ENCODE results near the gene PLCG1. TPM values are rescaled to one million over a fixed set of nuclear protein-coding genes. Genes with fewer than 3 reads are reported as not detected.
A peak's percentile ranks its signal among the peaks of the same experiment; 100 is the strongest.

Gene PLCG1
- total and polyA plus RNA-seq, 5 donors from 2014 or later: 30.4 to 540 (median 33.2) TPM

DNA sequence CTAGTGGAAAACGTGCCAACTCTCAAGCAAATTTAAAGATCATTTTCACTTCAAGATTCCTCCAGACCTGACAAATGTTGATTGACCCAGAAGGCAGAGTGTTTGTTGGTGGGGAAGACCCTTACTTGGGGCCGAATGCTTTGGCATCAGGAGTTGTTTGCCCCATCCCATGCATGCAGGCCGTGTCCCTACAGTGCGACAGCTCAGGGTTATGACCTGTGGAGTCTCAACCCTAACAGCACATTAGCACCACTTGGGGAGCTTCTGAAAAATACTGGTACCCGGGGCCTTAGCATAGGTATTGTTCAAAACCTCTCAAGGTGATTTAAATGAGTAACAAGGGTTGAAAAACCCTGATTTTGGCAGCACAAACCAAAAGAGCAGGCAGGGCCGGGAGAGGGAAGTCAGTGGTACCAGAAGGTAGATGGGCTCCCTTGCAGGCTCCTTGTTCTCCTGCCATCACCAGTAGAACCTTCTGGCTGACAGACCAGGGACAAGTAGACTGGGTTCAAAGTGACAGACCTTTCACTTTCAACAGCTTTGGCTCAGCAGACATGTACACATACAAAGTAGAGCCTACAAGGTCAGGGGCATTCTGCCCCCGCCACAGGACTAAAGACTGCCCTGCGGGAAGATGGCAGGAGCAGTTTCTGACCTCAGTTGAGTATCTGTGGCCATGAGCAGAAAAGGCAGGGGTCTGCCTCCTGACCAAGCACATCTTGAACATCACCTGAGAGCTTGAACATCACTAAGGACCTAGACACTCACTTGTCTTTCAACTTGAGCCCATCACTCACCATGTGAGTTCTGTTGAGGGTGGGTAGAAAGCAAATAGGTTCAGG, 39.6 kb downstream of the PLCG1 start:
- H3K4me1 Mint-ChIP-seq: peaks cover 5 to 22% (median 13%) of the 10 kb centered on the region in 4 donors
- H3K4me3 Mint-ChIP-seq: no peak overlapping the region
- ATAC-seq (ENCODE audit: low read depth in 2 of 2) (no peak), DNase-seq (no peak)
- no peaks in the 10 kb centered on the region for H3K27me3 Mint-ChIP-seq
- Histone ChIP-seq H3K4me3 (ENCODE audit: low read depth, low read length) (no peak overlapping the region), H3K9me3 (ENCODE audit: control insufficient read depth in 2 of 2, low read length in 2 of 2) (no peaks in the 10 kb centered on the region), H3K27ac (ENCODE audit: insufficient read depth, low read length, poor library complexity, severe bottlenecking) (no peak overlapping the region), H3K4me1 (ENCODE audit: control insufficient read depth, insufficient read depth, low read length, poor library complexity, severe bottlenecking) (no peaks in the 10 kb centered on the region), H3K36me3 (ENCODE audit: control insufficient read depth, insufficient read depth, low read length) (peaks cover 52% of the 10 kb centered on the region), H3K27me3 (ENCODE audit: control insufficient read depth, insufficient read depth, low read length) (no peaks in the 10 kb centered on the region)
- no peaks in the 10 kb centered on the region for H3K9me3 Mint-ChIP-seq
- H3K27ac Mint-ChIP-seq: peak overlapping the region; percentile 67 to 81 (median 70)
- peaks cover 27% of the 10 kb centered on the region for H3K36me3 Mint-ChIP-seq

DNA sequence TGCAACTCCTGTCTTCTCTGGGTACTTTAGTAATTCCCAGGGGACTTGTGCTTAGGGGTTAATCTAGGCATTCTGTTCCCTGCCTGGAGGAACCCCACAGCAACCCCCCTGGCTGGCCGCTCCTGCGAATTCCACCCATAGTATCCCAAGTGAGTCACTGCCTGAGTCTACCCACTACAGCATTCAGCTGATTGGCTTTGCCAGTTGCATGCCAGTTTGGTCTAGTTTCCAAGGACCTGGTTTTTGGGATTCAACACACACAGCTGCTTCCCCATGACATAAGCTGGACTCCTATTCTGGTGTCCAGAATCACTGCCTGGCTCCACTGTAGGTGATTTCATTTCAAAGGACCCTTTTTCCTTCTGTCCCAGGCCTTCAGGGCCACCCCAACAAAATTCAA, 40.3 kb downstream of the PLCG1 start:
- Histone ChIP-seq H3K27me3 (ENCODE audit: control insufficient read depth, insufficient read depth, low read length) (no peaks in the 10 kb centered on the region), H3K4me1 (ENCODE audit: control insufficient read depth, insufficient read depth, low read length, poor library complexity, severe bottlenecking) (no peaks in the 10 kb centered on the region), H3K36me3 (ENCODE audit: control insufficient read depth, insufficient read depth, low read length) (peaks cover 44% of the 10 kb centered on the region), H3K9me3 (ENCODE audit: control insufficient read depth in 2 of 2, low read length in 2 of 2) (no peaks in the 10 kb centered on the region), H3K27ac (ENCODE audit: insufficient read depth, low read length, poor library complexity, severe bottlenecking) (no peak overlapping the region), H3K4me3 (ENCODE audit: low read depth, low read length) (no peak overlapping the region)
- no peak for DNase-seq
- Mint-ChIP-seq H3K4me3 (no peak overlapping the region), H3K27ac (peak overlapping the region; percentile 44 to 83 (median 67)), H3K27me3 (no peaks in the 10 kb centered on the region), H3K4me1 (peaks cover 9 to 28% (median 19%) of the 10 kb centered on the region in 4 donors), H3K36me3 (peaks cover 28% of the 10 kb centered on the region), H3K9me3 (no peaks in the 10 kb centered on the region)
- no peak for ATAC-seq (ENCODE audit: low read depth in 2 of 2)

GRCh38 chr20:41178495-41178894, 41.2 kb downstream of the PLCG1 start:
- H3K4me1 ChIP-seq (ENCODE audit: control insufficient read depth, insufficient read depth, low read length, poor library complexity, severe bottlenecking): no peaks in the 10 kb centered on the region
- Mint-ChIP-seq H3K4me3 (no peak overlapping the region), H3K36me3 (peaks cover 19% of the 10 kb centered on the region), H3K27ac (peak overlapping the region; percentile 47 to 72 (median 67)), H3K27me3 (no peaks in the 10 kb centered on the region), H3K4me1 (peaks cover 9 to 23% (median 18%) of the 10 kb centered on the region in 4 donors), H3K9me3 (no peaks in the 10 kb centered on the region)
- no peak overlapping the region for H3K27ac ChIP-seq (ENCODE audit: insufficient read depth, low read length, poor library complexity, severe bottlenecking)
- no peak for DNase-seq
- H3K9me3 ChIP-seq (ENCODE audit: control insufficient read depth in 2 of 2, low read length in 2 of 2): no peaks in the 10 kb centered on the region
- H3K4me3 ChIP-seq (ENCODE audit: low read depth, low read length): no peak overlapping the region
- H3K36me3 ChIP-seq (ENCODE audit: control insufficient read depth, insufficient read depth, low read length): peaks cover 36% of the 10 kb centered on the region
- ATAC-seq (ENCODE audit: low read depth in 2 of 2): no peak
- H3K27me3 ChIP-seq (ENCODE audit: control insufficient read depth, insufficient read depth, low read length): no peaks in the 10 kb centered on the region

DNA sequence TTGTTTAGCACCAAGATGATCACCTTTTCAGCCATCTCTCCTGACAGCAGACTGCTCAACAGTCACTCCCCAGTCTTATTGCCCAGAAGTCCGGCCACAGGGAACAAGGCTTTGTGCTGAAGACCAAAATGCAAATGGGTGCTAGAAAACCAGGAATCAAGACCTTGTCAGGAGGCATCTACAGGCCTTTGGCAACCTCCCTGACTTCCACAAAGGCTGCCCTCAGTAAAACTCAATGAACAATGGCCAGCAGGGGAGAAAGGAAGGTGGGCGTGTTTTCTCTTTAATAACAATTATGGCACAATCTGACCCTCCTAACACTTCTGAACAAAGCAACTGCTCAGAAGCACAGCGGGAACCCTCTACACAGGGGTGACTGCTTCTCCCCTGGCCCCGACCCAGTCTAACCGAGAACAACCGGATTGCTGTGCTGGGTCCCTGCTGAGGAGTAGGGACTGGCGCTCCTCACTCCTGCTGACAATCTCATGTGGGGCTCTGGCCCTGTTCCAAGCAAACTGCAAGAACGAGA, 41.6 kb downstream of the PLCG1 start:
- no peaks in the 10 kb centered on the region for H3K9me3 ChIP-seq (ENCODE audit: control insufficient read depth in 2 of 2, low read length in 2 of 2)
- H3K27ac ChIP-seq (ENCODE audit: insufficient read depth, low read length, poor library complexity, severe bottlenecking): no peak overlapping the region
- Mint-ChIP-seq H3K4me1 (peaks cover 9 to 23% (median 18%) of the 10 kb centered on the region in 4 donors), H3K36me3 (peaks cover 16% of the 10 kb centered on the region), H3K4me3 (no peak overlapping the region), H3K27me3 (no peaks in the 10 kb centered on the region), H3K27ac (peak overlapping the region; percentile 67 to 79 (median 72)), H3K9me3 (no peaks in the 10 kb centered on the region)
- H3K27me3 ChIP-seq (ENCODE audit: control insufficient read depth, insufficient read depth, low read length): no peaks in the 10 kb centered on the region
- H3K4me1 ChIP-seq (ENCODE audit: control insufficient read depth, insufficient read depth, low read length, poor library complexity, severe bottlenecking): no peaks in the 10 kb centered on the region
- H3K4me3 ChIP-seq (ENCODE audit: low read depth, low read length): no peak overlapping the region
- H3K36me3 ChIP-seq (ENCODE audit: control insufficient read depth, insufficient read depth, low read length): peaks cover 31% of the 10 kb centered on the region
- ATAC-seq (ENCODE audit: low read depth in 2 of 2) (no peak), DNase-seq (no peak)

DNA sequence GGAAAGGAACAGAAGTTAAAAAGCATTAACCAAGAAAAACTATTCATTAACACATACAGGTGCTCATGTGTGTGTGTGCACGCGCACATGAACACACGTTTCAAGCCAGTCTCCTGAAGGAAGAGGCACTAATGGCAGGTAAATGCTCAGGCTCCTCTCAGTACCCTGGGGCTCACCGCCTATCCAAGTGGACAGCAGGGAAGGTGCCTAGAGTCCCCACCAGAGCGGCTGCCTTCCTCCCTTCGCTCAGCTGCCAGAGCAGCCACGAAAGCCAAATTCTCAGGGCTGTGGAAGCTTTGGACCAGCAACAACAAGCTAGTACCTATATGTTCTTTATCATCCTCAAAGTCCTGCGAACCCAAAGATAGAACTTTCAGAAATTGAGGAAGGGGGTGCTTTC, 42.6 kb downstream of the PLCG1 start:
- ATAC-seq (ENCODE audit: low read depth in 2 of 2) (no peak), DNase-seq (no peak)
- Histone ChIP-seq H3K9me3 (ENCODE audit: control insufficient read depth in 2 of 2, low read length in 2 of 2) (no peaks in the 10 kb centered on the region), H3K27ac (ENCODE audit: insufficient read depth, low read length, poor library complexity, severe bottlenecking) (no peak overlapping the region), H3K4me3 (ENCODE audit: low read depth, low read length) (no peak overlapping the region), H3K36me3 (ENCODE audit: control insufficient read depth, insufficient read depth, low read length) (peaks cover 21% of the 10 kb centered on the region), H3K27me3 (ENCODE audit: control insufficient read depth, insufficient read depth, low read length) (no peaks in the 10 kb centered on the region), H3K4me1 (ENCODE audit: control insufficient read depth, insufficient read depth, low read length, poor library complexity, severe bottlenecking) (no peaks in the 10 kb centered on the region)
- H3K36me3 Mint-ChIP-seq: peaks cover 9% of the 10 kb centered on the region
- H3K4me1 Mint-ChIP-seq: peaks cover 9 to 23% (median 15%) of the 10 kb centered on the region in 4 donors
- H3K4me3 Mint-ChIP-seq: no peak overlapping the region
- no peaks in the 10 kb centered on the region for H3K27me3 Mint-ChIP-seq
- H3K9me3 Mint-ChIP-seq: no peaks in the 10 kb centered on the region
- peak overlapping the region in 2 of 3 donors; percentile 79 to 84 for H3K27ac Mint-ChIP-seq

DNA sequence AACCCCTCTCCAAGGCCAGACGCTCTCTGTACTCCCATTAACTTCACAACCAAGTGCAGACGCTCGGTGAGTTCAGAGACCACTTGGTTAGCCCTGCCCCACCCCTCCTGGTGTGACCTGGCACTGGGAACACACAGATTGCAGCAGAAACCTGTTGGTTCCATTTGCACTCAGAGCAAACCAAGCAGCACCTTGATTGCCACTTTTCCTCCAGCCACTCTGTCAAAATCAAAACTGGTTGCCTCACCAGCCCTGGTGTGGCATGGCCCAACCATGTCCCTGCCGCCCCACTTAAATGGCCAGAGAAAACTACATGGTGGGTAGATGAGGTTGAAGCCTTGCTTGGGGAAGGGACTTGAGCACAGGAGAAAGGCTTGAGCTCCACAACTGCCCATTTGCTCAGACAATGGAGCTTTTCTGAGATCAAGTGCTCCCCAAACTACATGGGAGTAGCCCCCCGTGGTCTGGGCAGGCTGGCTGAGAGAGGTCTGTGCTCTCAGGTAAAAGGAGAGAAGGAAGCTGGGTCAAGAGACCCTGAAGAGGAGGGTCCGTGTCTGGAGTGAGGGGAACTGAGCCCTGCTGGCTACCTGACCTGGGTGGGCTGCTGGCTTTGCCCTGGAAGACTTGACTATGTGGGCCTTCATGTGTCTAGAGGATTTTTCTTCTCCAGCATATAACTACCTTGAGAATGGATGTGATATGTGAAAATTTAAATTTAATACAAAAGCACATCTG, 43.4 kb downstream of the PLCG1 start:
- peaks cover 14% of the 10 kb centered on the region for H3K36me3 ChIP-seq (ENCODE audit: control insufficient read depth, insufficient read depth, low read length)
- no peak overlapping the region for H3K27ac ChIP-seq (ENCODE audit: insufficient read depth, low read length, poor library complexity, severe bottlenecking)
- peaks cover 9 to 23% (median 15%) of the 10 kb centered on the region in 4 donors for H3K4me1 Mint-ChIP-seq
- H3K4me1 ChIP-seq (ENCODE audit: control insufficient read depth, insufficient read depth, low read length, poor library complexity, severe bottlenecking): no peaks in the 10 kb centered on the region
- H3K27ac Mint-ChIP-seq: peak overlapping the region; percentile 67 to 86 (median 84)
- no peaks in the 10 kb centered on the region for H3K9me3 ChIP-seq (ENCODE audit: control insufficient read depth in 2 of 2, low read length in 2 of 2)
- DNase-seq (no peak), ATAC-seq (ENCODE audit: low read depth in 2 of 2) (no peak)
- H3K36me3 Mint-ChIP-seq: peaks cover 8% of the 10 kb centered on the region
- no peaks in the 10 kb centered on the region for H3K27me3 Mint-ChIP-seq
- H3K4me3 ChIP-seq (ENCODE audit: low read depth, low read length): no peak overlapping the region
- H3K27me3 ChIP-seq (ENCODE audit: control insufficient read depth, insufficient read depth, low read length): no peaks in the 10 kb centered on the region
- H3K9me3 Mint-ChIP-seq: no peaks in the 10 kb centered on the region
- no peak overlapping the region for H3K4me3 Mint-ChIP-seq

DNA sequence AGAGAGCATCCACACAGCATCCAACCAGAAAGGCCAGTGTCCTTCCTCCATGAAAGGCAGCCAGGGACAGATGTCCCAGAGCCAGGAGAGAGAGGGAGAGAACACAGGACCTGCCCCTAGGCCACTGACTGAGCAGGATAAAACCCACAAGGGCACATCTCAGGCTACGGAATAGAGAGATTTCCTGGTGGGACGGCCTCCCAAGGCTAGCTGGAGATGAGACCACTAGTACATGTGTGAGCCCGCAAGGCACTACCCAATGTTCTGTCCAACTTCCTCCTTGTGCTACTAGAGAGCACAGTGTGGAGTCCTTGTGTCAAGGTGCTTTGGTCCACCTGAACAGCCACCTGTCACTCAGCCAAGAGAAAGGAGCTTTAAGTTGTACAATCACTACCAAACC, 44.2 kb downstream of the PLCG1 start:
- H3K27ac Mint-ChIP-seq: peak overlapping the region in 2 of 3 donors; percentile 84 to 91
- H3K9me3 ChIP-seq (ENCODE audit: control insufficient read depth in 2 of 2, low read length in 2 of 2): no peaks in the 10 kb centered on the region
- H3K4me3 Mint-ChIP-seq: no peak overlapping the region
- peaks cover 5 to 18% (median 15%) of the 10 kb centered on the region in 4 donors for H3K4me1 Mint-ChIP-seq
- peaks cover 6% of the 10 kb centered on the region for H3K36me3 ChIP-seq (ENCODE audit: control insufficient read depth, insufficient read depth, low read length)
- DNase-seq (no peak), ATAC-seq (ENCODE audit: low read depth in 2 of 2) (no peak)
- H3K4me3 ChIP-seq (ENCODE audit: low read depth, low read length): no peak overlapping the region
- H3K27ac ChIP-seq (ENCODE audit: insufficient read depth, low read length, poor library complexity, severe bottlenecking): no peak overlapping the region
- peaks cover 6% of the 10 kb centered on the region for H3K36me3 Mint-ChIP-seq
- H3K27me3 ChIP-seq (ENCODE audit: control insufficient read depth, insufficient read depth, low read length): no peaks in the 10 kb centered on the region
- H3K27me3 Mint-ChIP-seq: no peaks in the 10 kb centered on the region
- no peaks in the 10 kb centered on the region for H3K9me3 Mint-ChIP-seq
- H3K4me1 ChIP-seq (ENCODE audit: control insufficient read depth, insufficient read depth, low read length, poor library complexity, severe bottlenecking): no peaks in the 10 kb centered on the region
